GM12878 (cell line): Measurements from ENCODE around the gene MUC20. TPM values are rescaled to one million over a fixed set of nuclear protein-coding genes. Genes with fewer than 3 reads are reported as not detected.

Source experiments
- ATAC-seq: fragments of 200-7000 bp; cut with Tn5 transposase; 3 replicates; pipeline ENCODE4 v1.9.1; 2020; ENCODE audit warnings: mild to moderate bottlenecking, moderate library complexity
- BruUV-seq: library from RNA; stranded (reverse); fragments of 400-500 nt; replicated peaks from 2 replicates; lab custom pipeline; 2021; lab: Mats Ljungman, UMichigan
- CTCF ChIA-PET: fragments of 300-600 bp; sonication (Branson Sonifier 250); formaldehyde crosslinking; extraction: SDS; loops from one replicate; lab custom pipeline; 2021; ENCODE audit warnings: inconsistent platforms; lab: Yijun Ruan, JAX
- POLR2A ChIA-PET: fragments of 350-600 bp; formaldehyde crosslinking; extraction: SDS; loops from one replicate; lab custom pipeline; 2021; ENCODE audit warnings: inconsistent platforms; lab: Charles Lee
- RAD21 ChIA-PET: fragments of 300-600 bp; sonication (Branson Sonifier 250); formaldehyde crosslinking; loops from one replicate; lab custom pipeline; 2023; ENCODE audit warnings: antibody characterized with exemption; ENCODE audit not compliant: unreplicated experiment; lab: Charles Lee
- SMC1A ChIA-PET: fragments of 300-600 bp; sonication (Branson Sonifier 250); formaldehyde crosslinking; loops from one replicate; lab custom pipeline; 2023; ENCODE audit not compliant: unreplicated experiment, uncharacterized antibody; lab: Charles Lee
- DNase-seq: peaks from one replicate; pipeline ENCODE4 v3.0.0-alpha.2; 2011; ENCODE audit warnings: low read depth, low spot score
- FAIRE-seq: peaks from 3 replicates; lab custom pipeline; 2011; peaks lifted over from hg19 to GRCh38; lab: Jason Lieb, UNC
- H2AFZ ChIP-seq: 2 replicates; pipeline ENCODE4 v1.6.0; 2011; ENCODE audit warnings: low read depth, low read length, control low read depth; ENCODE audit not compliant: control insufficient read depth
- H3K27ac ChIP-seq: 2 replicates; pipeline ENCODE4 v1.5.1; 2011; ENCODE audit warnings: control low read depth; ENCODE audit not compliant: control insufficient read depth, insufficient read depth
- H3K27me3 ChIP-seq, 2 experiments: replicated peaks in 1 of 2; 2 replicates each; pipeline versions ENCODE4 v1.6.0 to v1.6.1; 2011; ENCODE audit warnings: low read length in 1 of 2; ENCODE audit not compliant: control insufficient read depth in 2 of 2, insufficient read depth in 2 of 2
- H3K36me3 ChIP-seq, 2 experiments: 2 replicates each; pipeline ENCODE4 v1.5.1; 2011; ENCODE audit warnings: low read length in 1 of 2; ENCODE audit not compliant: control insufficient read depth in 2 of 2, insufficient read depth in 2 of 2
- H3K4me1 ChIP-seq: 2 replicates; pipeline ENCODE4 v1.6.1; 2011; ENCODE audit warnings: mild to moderate bottlenecking, low read length, moderate library complexity, mixed read lengths; ENCODE audit not compliant: control insufficient read depth, insufficient read depth
- H3K4me2 ChIP-seq: 2 replicates; pipeline ENCODE4 v1.6.0; 2011; ENCODE audit warnings: control low read depth; ENCODE audit not compliant: control insufficient read depth, insufficient read depth
- H3K4me3 ChIP-seq: fragments of 200-600 bp; sonication (generic); 2 replicates; pipeline ENCODE4 v1.5.1; 2016
- H3K79me2 ChIP-seq: 2 replicates; pipeline ENCODE4 v1.6.0; 2011; ENCODE audit warnings: low read length; ENCODE audit not compliant: control insufficient read depth, insufficient read depth
- H3K9ac ChIP-seq: 2 replicates; pipeline ENCODE4 v1.8.0; 2011; ENCODE audit warnings: low read length, control low read depth, mixed read lengths; ENCODE audit not compliant: control insufficient read depth, insufficient read depth
- H3K9me3 ChIP-seq: replicated peaks from 3 replicates; pipeline ENCODE4 v1.5.1; 2011; ENCODE audit warnings: mild to moderate bottlenecking, low read length; ENCODE audit not compliant: control insufficient read depth, insufficient read depth
- H4K20me1 ChIP-seq: 2 replicates; pipeline ENCODE4 v1.6.0; 2011; ENCODE audit not compliant: control insufficient read depth, insufficient read depth
- CUX1 ChIP-seq: IDR thresholded peaks from 2 replicates; pipeline ENCODE4 v1.6.1; 2012; ENCODE audit warnings: improper control_type of control experiment, low read depth, low read length; ENCODE audit not compliant: insufficient replicate concordance
- HSF1 ChIP-seq: fragments of 150-350 bp; IDR thresholded peaks from 2 replicates; pipeline ENCODE4 v1.6.1; 2014; ENCODE audit warnings: mild to moderate bottlenecking, low read depth, low read length
- NBN ChIP-seq: fragments of 450-650 bp; IDR thresholded peaks from 2 replicates; pipeline ENCODE4 v1.6.1; 2016
- RFX5 ChIP-seq: IDR thresholded peaks from 2 replicates; pipeline ENCODE4 v1.6.1; 2011; ENCODE audit warnings: low read depth, low read length, improper control_type of control experiment
- TCF7 ChIP-seq: IDR thresholded peaks from 2 replicates; pipeline ENCODE4 v1.6.1; 2014; ENCODE audit warnings: antibody characterized with exemption, borderline replicate concordance
- ZBTB40 ChIP-seq: fragments of 450-650 bp; IDR thresholded peaks from 2 replicates; pipeline ENCODE4 v1.6.1; 2016; ENCODE audit warnings: mild to moderate bottlenecking, moderate library complexity, borderline replicate concordance
- ZNF687 ChIP-seq: fragments of 450-650 bp; IDR thresholded peaks from 2 replicates; pipeline ENCODE4 v1.6.1; 2017; ENCODE audit warnings: mild to moderate bottlenecking, moderate library complexity
- WGBS: methylation state at CpG from one replicate; pipeline ENCODE4 v1.1.6; 2016; ENCODE audit warnings: low lambda C conversion rate; ENCODE audit not compliant: insufficient replicate concordance, insufficient coverage; ENCODE audit errors: missing lambda C conversion rate; 5-methylcytosine and 5-hydroxymethylcytosine counted together
- in situ Hi-C: fragments of 300-500 bp; cut with MboI; formaldehyde crosslinking; loops from 9 replicates; pipeline ENCODE4 v1.14.3; 2018; ENCODE audit warnings: mixed read lengths
- intact Hi-C: fragments of 100-400 bp; cut with micrococcal nuclease; formaldehyde crosslinking; loops from one replicate; pipeline ENCODE4 v1.14.2; 2022; ENCODE audit not compliant: unreplicated experiment
- polyA plus RNA-seq, 11 experiments: library from polyadenylated mRNA; depleted of rRNA in 4 of 11; unstranded in 6 of 11; stranded (reverse) in 5 of 11; fragments of >200 nt; fragmentation: Nextera tagmentation in 4 of 11; fragmentation: Illumina TruSeq in 1 of 11; extraction: Ambion mirVana in 4 of 11; extraction: Trizol in 1 of 11; gene quantifications; 1 replicate in 1 of 11; 2 replicates in 10 of 11; pipeline versions ENCODE4 v1.2.1 to v1.2.3, GENCODE V29; 2011 to 2016; ENCODE audit warnings: inconsistent platforms in 2 of 11, missing spikeins in 2 of 11, low read depth in 1 of 11
- total RNA-seq, 4 experiments: library from RNA; depleted of rRNA in 3 of 4; stranded (reverse); fragments of >200 nt in 3 of 4; fragmentation: Illumina TruSeq in 1 of 4; extraction: Trizol in 1 of 4; gene quantifications; 2 replicates each; pipeline versions ENCODE4 v1.2.1 to v1.2.3, GENCODE V29; 2013 to 2021

MUC20 gene
- total and polyA plus RNA-seq, 10 of the 15 experiments (the other 5 are each of a cell fraction or from before 2014, with no cell fraction given) = 0.04 to 0.46 (median 0.17) TPM; not detected in 3

GRCh38 chr3:195764961-195765706, 44.4 kb downstream of the MUC20 start:
- H3K9me3 ChIP-seq = no peaks in the 10 kb centered on the region
- ChIA-PET CTCF (no interaction called here), SMC1A (interaction anchor here (0.7 kb wide), 1 partner anchor 48 kb away, joined by 3 read pairs; no protein-coding TSS in a partner anchor), POLR2A (no interaction called here), RAD21 (no interaction called here)
- 40% methylated on average over 26 of the region's 28 CpGs for WGBS
- H3K27ac ChIP-seq = no peak overlapping the region
- H3K79me2 ChIP-seq = no peaks in the 10 kb centered on the region
- H3K36me3 ChIP-seq = no peaks in the 10 kb centered on the region
- no peak overlapping the region for H3K4me2 ChIP-seq
- ATAC-seq (no peak), DNase-seq (no peak), FAIRE-seq (no peak)
- H3K27me3 ChIP-seq = no peaks in the 10 kb centered on the region; a peak in 2 of 4 replicates
- H3K4me1 ChIP-seq = no peaks in the 10 kb centered on the region
- no peak overlapping the region for H2AFZ ChIP-seq
- intact Hi-C loops = no loop called here
- no peak overlapping the region for H3K4me3 ChIP-seq
- BruUV-seq = no TSS peak
- H4K20me1 ChIP-seq = no peaks in the 10 kb centered on the region
- no peak overlapping the region for H3K9ac ChIP-seq
- in situ Hi-C loops = no loop called here
- TF ChIP-seq ZNF687 (no peak), CUX1 (no peak), HSF1 (no peak), RFX5 (no peak), ZBTB40 (no peak), NBN (no peak), TCF7 (no peak)
